Prostate gland (tissue), 2 donors: ENCODE data around the gene KRT33B. TPM values are rescaled to one million over a fixed set of nuclear protein-coding genes. Genes with fewer than 3 reads are reported as not detected.

ENCODE experiments used
- DNase-seq: peaks from one replicate; pipeline ENCODE4 v3.0.0-alpha.2; 2019; ENCODE audit warnings: low spot score
- H3K27ac ChIP-seq, 2 donors: fragments of 200-600 bp; sonication (generic); 2 replicates each; pipeline ENCODE4 v1.5.1; 2017 to 2019
- H3K27me3 ChIP-seq: fragments of 200-600 bp; sonication (generic); replicated peaks from 2 replicates; pipeline ENCODE4 v1.5.1; 2019; ENCODE audit not compliant: insufficient read depth
- H3K36me3 ChIP-seq, 2 donors: fragments of 200-600 bp; sonication (generic); 1 replicate in 1 of 2; 2 replicates in 1 of 2; pipeline versions ENCODE4 v1.5.1 to v1.8.1; 2017 to 2019
- H3K4me1 ChIP-seq: fragments of 200-600 bp; sonication (generic); replicated peaks from 2 replicates; pipeline ENCODE4 v1.5.1; 2019
- H3K4me3 ChIP-seq, 2 donors: fragments of 200-600 bp; sonication (generic); 2 replicates each; pipeline ENCODE4 v1.5.1; 2017 to 2019
- H3K9me3 ChIP-seq: fragments of 200-600 bp; sonication (generic); 2 replicates; pipeline ENCODE4 v1.5.1; 2017
- POLR2A ChIP-seq: fragments of 450-650 bp; IDR thresholded peaks from one replicate; pipeline ENCODE4 v1.6.1; 2016; ENCODE audit warnings: antibody characterized with exemption, mild to moderate bottlenecking
- POLR2AphosphoS5 ChIP-seq: sonication (generic); formaldehyde crosslinking; IDR thresholded peaks from one replicate; pipeline ENCODE4 v1.6.1; 2017; ENCODE audit warnings: antibody characterized with exemption
- WGBS: methylation state at CpG from one replicate; pipeline ENCODE4 v1.1.5; 2018; 5-methylcytosine and 5-hydroxymethylcytosine counted together
- intact Hi-C: fragments of 100-400 bp; cut with DNase I; formaldehyde crosslinking; loops from one replicate; pipeline ENCODE4 v1.14.2; 2022
- total RNA-seq, 2 donors: library from RNA; depleted of rRNA; stranded (reverse); fragments of >200 nt; gene quantifications; one replicate each; pipeline ENCODE4 v1.1.0, GENCODE V29; 2016
- TF ChIP-seq, protein P1 (sequence below), 4 experiments: fragments of 200-600 bp in 2 of 4; fragments of 450-650 bp in 2 of 4; sonication (generic) in 2 of 4; IDR thresholded peaks; 1 replicate in 3 of 4; 2 replicates in 1 of 4; pipeline ENCODE4 v1.5.1; 2016 to 2019; ENCODE audit warnings: antibody characterized with exemption in 4 of 4, mild to moderate bottlenecking in 2 of 4, moderate library complexity in 2 of 4

KRT33B gene
- total RNA-seq, 2 donors from 2014 or later = not detected

DNA sequence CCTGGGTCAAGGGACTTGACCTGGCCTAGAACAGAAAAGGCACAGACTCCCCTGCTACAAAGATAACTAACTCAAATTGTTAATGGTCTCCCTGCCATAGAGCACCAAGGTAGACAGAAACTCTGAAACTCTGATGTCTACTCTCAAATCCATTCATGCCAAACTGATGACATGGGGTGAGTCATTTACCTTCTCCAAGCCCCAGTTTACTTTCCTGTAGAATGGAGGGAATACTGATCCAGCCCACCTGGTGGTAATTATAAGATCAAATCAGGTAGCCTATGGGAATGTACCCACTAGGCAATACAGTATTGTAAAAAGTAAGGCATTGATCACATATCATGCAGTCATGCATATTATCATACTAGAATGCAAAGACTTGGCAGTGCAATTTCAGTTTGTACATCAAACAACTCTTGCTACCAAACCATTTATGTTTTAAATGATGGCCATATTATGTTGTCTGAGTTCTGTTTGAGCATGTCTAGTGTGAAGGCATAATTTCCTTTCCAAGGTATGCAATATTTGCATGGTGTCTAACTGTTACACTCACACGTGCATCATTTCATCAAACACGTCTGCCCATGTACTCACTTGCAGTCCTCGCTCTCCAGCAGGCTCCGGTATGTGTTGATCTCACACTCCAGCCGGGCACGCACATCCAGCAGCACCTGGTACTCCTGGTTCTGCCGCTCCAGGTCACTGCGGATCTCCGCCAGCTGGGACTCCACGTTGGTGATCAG lies 24.8 kb upstream of the KRT33B start:
- Histone ChIP-seq H3K4me3 (no peak overlapping the region), H3K9me3 (no peaks in the 10 kb centered on the region), H3K27ac (no peak overlapping the region), H3K4me1 (no peaks in the 10 kb centered on the region), H3K27me3 (no peaks in the 10 kb centered on the region), H3K36me3 (no peaks in the 10 kb centered on the region)
- intact Hi-C loops = no loop called here
- WGBS = 50% methylated on average over 10 of the region's 10 CpGs
- no peak for TF ChIP-seq POLR2A
- TF ChIP-seq POLR2AphosphoS5 = no peak
- TF ChIP-seq, protein P1, sequence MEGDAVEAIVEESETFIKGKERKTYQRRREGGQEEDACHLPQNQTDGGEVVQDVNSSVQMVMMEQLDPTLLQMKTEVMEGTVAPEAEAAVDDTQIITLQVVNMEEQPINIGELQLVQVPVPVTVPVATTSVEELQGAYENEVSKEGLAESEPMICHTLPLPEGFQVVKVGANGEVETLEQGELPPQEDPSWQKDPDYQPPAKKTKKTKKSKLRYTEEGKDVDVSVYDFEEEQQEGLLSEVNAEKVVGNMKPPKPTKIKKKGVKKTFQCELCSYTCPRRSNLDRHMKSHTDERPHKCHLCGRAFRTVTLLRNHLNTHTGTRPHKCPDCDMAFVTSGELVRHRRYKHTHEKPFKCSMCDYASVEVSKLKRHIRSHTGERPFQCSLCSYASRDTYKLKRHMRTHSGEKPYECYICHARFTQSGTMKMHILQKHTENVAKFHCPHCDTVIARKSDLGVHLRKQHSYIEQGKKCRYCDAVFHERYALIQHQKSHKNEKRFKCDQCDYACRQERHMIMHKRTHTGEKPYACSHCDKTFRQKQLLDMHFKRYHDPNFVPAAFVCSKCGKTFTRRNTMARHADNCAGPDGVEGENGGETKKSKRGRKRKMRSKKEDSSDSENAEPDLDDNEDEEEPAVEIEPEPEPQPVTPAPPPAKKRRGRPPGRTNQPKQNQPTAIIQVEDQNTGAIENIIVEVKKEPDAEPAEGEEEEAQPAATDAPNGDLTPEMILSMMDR (IDR thresholded peaks at IDR 0.05) = no peak
- peak; percentile 16 for DNase-seq

DNA sequence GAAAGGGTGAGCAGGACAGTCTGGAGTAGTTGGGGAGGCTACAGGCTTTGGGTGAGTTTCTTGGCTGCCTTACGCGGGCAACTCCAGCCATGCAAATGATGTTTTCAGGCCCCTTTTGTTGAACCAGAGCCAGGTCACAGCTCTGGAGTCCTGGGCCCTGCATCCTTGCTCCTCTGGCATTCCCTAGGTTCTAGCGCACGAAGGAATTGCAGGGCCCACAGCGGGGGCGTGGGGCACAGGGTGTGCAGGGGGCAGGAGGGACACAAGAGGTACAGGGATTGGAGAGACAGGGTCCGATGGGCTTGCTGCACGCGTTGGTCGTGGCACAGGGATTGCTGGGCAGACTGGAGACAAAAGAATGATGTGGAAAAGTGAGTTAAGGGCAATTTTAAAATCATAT lies 24.2 kb upstream of the KRT33B start:
- H3K36me3 ChIP-seq = no peaks in the 10 kb centered on the region
- H3K4me1 ChIP-seq = no peaks in the 10 kb centered on the region
- no peak for DNase-seq
- intact Hi-C loops = no loop called here
- H3K27ac ChIP-seq = no peak overlapping the region
- H3K9me3 ChIP-seq = no peaks in the 10 kb centered on the region
- no peaks in the 10 kb centered on the region for H3K27me3 ChIP-seq
- H3K4me3 ChIP-seq = no peak overlapping the region
- WGBS = 80% methylated on average over 10 of the region's 10 CpGs
- TF ChIP-seq, protein P1 (IDR thresholded peaks at IDR 0.05) = no peak
- TF ChIP-seq POLR2AphosphoS5 = no peak
- no peak for TF ChIP-seq POLR2A

DNA sequence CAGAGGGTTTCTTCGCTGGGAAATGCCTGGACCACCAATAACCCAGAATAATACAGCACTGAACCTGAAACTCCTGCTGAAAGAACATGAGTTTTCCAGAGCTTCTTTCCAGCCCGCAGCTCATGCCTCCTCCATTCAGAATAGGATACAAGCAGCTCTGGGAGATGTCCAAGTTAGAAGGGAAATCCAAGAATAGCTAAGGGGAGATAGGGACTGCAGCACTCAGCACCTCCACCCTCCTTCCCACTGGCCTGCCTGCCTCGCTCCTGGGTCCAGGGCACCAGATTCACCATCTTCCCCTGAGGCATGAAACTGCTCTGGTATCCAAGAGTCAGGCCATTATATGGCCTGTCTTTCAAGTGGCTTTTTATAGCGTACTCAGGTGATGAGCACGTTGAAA lies 23.7 kb upstream of the KRT33B start:
- no peak for DNase-seq
- no peaks in the 10 kb centered on the region for H3K36me3 ChIP-seq
- no peak overlapping the region for H3K27ac ChIP-seq
- intact Hi-C loops = no loop called here
- TF ChIP-seq POLR2AphosphoS5 = no peak
- TF ChIP-seq POLR2A = no peak
- TF ChIP-seq, protein P1 (IDR thresholded peaks at IDR 0.05) = no peak
- no peaks in the 10 kb centered on the region for H3K9me3 ChIP-seq
- no peak overlapping the region for H3K4me3 ChIP-seq
- no peaks in the 10 kb centered on the region for H3K27me3 ChIP-seq
- no peaks in the 10 kb centered on the region for H3K4me1 ChIP-seq
- WGBS = 39% methylated on average over 5 of the region's 5 CpGs

DNA sequence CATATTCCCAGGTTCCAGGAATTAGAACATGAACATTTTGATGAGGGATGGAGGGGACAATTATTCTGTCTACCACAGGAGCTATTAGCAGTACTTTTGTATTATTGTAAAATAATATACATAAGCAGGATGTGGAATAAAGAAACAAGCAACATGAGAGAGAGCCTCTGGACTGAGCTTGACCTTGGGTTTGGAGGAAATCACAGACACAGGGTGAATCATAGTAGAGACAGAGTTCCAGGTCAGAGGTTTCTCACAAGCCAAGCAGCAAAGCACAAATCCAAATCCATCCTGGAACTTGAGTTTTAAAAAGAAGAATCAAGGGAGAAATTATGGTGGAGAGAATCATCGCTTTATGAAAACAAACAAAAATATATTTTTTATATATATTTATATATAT lies 22.7 kb upstream of the KRT33B start:
- H3K4me3 ChIP-seq = no peak overlapping the region
- H3K9me3 ChIP-seq = no peaks in the 10 kb centered on the region
- H3K36me3 ChIP-seq = no peaks in the 10 kb centered on the region
- no peak overlapping the region for H3K27ac ChIP-seq
- no peaks in the 10 kb centered on the region for H3K27me3 ChIP-seq
- no peak for TF ChIP-seq POLR2AphosphoS5
- no peak for TF ChIP-seq POLR2A
- TF ChIP-seq, protein P1 (IDR thresholded peaks at IDR 0.05) = no peak
- intact Hi-C loops = no loop called here
- 87% methylated on average over 1 of the region's 1 CpG for WGBS
- no peak for DNase-seq
- H3K4me1 ChIP-seq = no peaks in the 10 kb centered on the region

DNA sequence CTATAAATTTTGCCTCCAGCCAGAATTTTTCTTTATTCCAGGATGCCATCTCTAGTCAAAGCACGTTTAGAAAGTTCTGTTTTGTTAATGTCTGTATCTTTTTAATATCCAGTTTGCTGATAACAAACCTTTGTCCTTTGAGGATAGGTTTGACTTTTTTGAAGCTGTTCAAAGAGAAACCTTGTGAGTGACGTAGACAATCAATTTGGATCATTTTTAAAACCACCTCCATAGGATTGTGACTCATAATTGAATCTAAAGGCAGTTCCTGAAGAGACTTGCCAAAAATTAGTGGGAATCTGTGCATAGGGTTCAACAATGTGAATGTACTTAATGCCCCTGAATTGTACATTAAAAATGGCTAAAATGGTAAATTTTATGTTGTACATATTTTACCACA lies 21.9 kb upstream of the KRT33B start:
- TF ChIP-seq POLR2A (no peak), POLR2AphosphoS5 (no peak)
- TF ChIP-seq, protein P1 (IDR thresholded peaks at IDR 0.05) = no peak
- H3K27me3 ChIP-seq = no peaks in the 10 kb centered on the region
- no peak for DNase-seq
- no peak overlapping the region for H3K27ac ChIP-seq
- no peaks in the 10 kb centered on the region for H3K9me3 ChIP-seq
- no peak overlapping the region for H3K4me3 ChIP-seq
- H3K36me3 ChIP-seq = no peaks in the 10 kb centered on the region
- no peaks in the 10 kb centered on the region for H3K4me1 ChIP-seq
- WGBS = 60% methylated on average over 2 of the region's 2 CpGs
- intact Hi-C loops = no loop called here
